ENCODE measurements around the gene ADGRG7.

ADGRG7 gene

DNA sequence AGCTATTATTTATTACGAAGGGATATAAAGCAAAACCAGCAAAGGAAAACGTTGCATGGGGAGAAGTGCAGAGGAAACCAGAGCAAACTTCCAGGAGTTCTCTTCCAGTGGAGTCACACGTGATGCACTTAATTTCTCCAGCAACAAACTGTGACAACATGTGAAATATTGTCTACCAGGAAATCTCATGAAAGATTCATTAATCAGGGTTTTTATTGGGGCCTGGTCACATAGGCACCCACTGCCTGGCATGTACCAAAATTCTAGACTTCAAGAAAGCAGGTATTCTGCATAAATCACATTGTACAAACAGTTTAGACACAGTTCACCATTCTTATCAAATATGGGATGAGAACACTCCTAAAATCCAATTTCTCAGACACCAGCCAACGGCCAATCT lies 94.5 kb downstream of the ADGRG7 start:
- Histone ChIP-seq H3K4me2 (ENCODE audit: low read length) (no peak overlapping the region), H2BK120ac (ENCODE audit: low read depth, low read length) (no peak overlapping the region), H3K9ac (ENCODE audit: low read length) (no peak overlapping the region), H4K5ac (ENCODE audit: low read length) (no peak overlapping the region), H3K79me2 (ENCODE audit: control insufficient read depth, insufficient read depth, low read length) (no peaks in the 10 kb centered on the region), H3K4me3 (ENCODE audit: low read length) (no peak overlapping the region), H3K27ac (ENCODE audit: low read depth, low read length) (no peak overlapping the region), H3K79me1 (ENCODE audit: low read length) (no peaks in the 10 kb centered on the region), H3K23ac (ENCODE audit: low read length) (no peak overlapping the region), H3K27me3 (ENCODE audit: insufficient read depth, low read length, poor library complexity) (no peaks in the 10 kb centered on the region), H3K4ac (ENCODE audit: low read depth, low read length) (no peak overlapping the region), H3K56ac (ENCODE audit: low read length) (no peak overlapping the region), H2BK15ac (replicated peaks; ENCODE audit: low read depth) (no peak overlapping the region), H4K8ac (ENCODE audit: low read depth, low read length) (no peak overlapping the region), H2BK5ac (ENCODE audit: low read length) (no peak overlapping the region), H3K36me3 (ENCODE audit: control insufficient read depth, insufficient read depth, low read length) (no peaks in the 10 kb centered on the region), H3K4me1 (ENCODE audit: control insufficient read depth, low read depth, low read length) (peaks cover 2% of the 10 kb centered on the region), H3K18ac (ENCODE audit: low read length) (no peak overlapping the region), H2AK5ac (ENCODE audit: low read length) (no peak overlapping the region)
- WGBS (ENCODE audit: extremely low coverage, insufficient coverage, low lambda C conversion rate) = no CpG with 5 or more reads among the region's 4 CpGs
- no peak for DNase-seq

DNA sequence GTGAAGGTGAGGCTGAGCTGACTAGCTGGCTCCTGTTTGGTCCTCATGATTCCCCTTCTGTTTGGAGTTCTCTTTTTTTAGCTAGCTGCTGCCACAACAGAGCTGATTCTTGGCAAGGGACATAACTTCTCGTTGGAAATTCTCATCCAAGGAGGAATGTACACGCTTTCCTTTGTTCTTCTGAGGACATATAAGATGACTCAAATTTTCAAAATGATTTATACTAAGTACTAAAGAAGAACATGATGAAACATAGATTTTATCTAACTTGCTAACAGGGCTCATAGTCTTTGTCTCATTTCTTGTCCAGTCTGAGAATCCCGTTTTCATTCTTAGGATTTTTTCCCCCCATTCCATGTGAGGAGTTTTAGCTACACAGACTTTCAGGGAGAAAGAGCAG lies 97.0 kb downstream of the ADGRG7 start:
- H2BK120ac ChIP-seq (ENCODE audit: low read depth, low read length) = no peak overlapping the region
- no peaks in the 10 kb centered on the region for H3K27me3 ChIP-seq (ENCODE audit: insufficient read depth, low read length, poor library complexity)
- H2BK5ac ChIP-seq (ENCODE audit: low read length) = no peak overlapping the region
- H4K5ac ChIP-seq (ENCODE audit: low read length) = no peak overlapping the region
- no peak overlapping the region for H3K4me2 ChIP-seq (ENCODE audit: low read length)
- H3K79me1 ChIP-seq (ENCODE audit: low read length) = peaks cover 5% of the 10 kb centered on the region
- H3K4me1 ChIP-seq (ENCODE audit: control insufficient read depth, low read depth, low read length) = peaks cover 2% of the 10 kb centered on the region
- no peak overlapping the region for H3K27ac ChIP-seq (ENCODE audit: low read depth, low read length)
- no peak overlapping the region for H3K56ac ChIP-seq (ENCODE audit: low read length)
- H4K8ac ChIP-seq (ENCODE audit: low read depth, low read length) = no peak overlapping the region
- H3K36me3 ChIP-seq (ENCODE audit: control insufficient read depth, insufficient read depth, low read length) = no peaks in the 10 kb centered on the region
- no peak overlapping the region for H3K23ac ChIP-seq (ENCODE audit: low read length)
- DNase-seq = no peak
- no peak overlapping the region for H2AK5ac ChIP-seq (ENCODE audit: low read length)
- H3K9ac ChIP-seq (ENCODE audit: low read length) = no peak overlapping the region
- no peak overlapping the region for H3K4me3 ChIP-seq (ENCODE audit: low read length)
- no CpG with 5 or more reads among the region's 3 CpGs for WGBS (ENCODE audit: extremely low coverage, insufficient coverage, low lambda C conversion rate)
- no peak overlapping the region for H3K4ac ChIP-seq (ENCODE audit: low read depth, low read length)
- peaks cover 14% of the 10 kb centered on the region for H3K79me2 ChIP-seq (ENCODE audit: control insufficient read depth, insufficient read depth, low read length)
- H2BK15ac ChIP-seq (replicated peaks; ENCODE audit: low read depth) = no peak overlapping the region
- H3K18ac ChIP-seq (ENCODE audit: low read length) = no peak overlapping the region

DNA sequence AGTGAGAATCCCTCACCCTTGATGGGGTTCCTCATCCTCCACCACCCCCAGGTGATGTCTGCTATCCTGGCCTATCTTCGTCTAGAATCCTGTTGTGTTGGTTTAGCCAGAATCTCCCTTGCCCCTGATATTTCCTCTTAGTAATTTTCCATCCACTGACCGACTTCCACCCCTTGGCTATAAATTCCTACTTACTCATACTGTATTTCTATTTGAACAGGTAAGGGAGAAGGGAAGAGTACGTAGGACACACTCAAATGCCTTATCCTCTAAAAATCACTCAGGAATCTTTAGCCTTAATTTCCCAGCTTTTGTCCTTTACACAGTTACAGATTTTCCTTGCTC lies 99.2 kb downstream of the ADGRG7 start:
- Histone ChIP-seq H2AK5ac (ENCODE audit: low read length) (no peak overlapping the region), H3K9ac (ENCODE audit: low read length) (peak overlapping the region; percentile 53), H3K4me2 (ENCODE audit: low read length) (peak overlapping the region; percentile 12), H2BK15ac (replicated peaks; ENCODE audit: low read depth) (no peak overlapping the region), H3K36me3 (ENCODE audit: control insufficient read depth, insufficient read depth, low read length) (no peaks in the 10 kb centered on the region), H3K79me2 (ENCODE audit: control insufficient read depth, insufficient read depth, low read length) (peaks cover 31% of the 10 kb centered on the region), H2BK5ac (ENCODE audit: low read length) (no peak overlapping the region), H3K27me3 (ENCODE audit: insufficient read depth, low read length, poor library complexity) (no peaks in the 10 kb centered on the region), H3K4me3 (ENCODE audit: low read length) (no peak overlapping the region), H4K5ac (ENCODE audit: low read length) (peak overlapping the region; percentile 52), H3K4me1 (ENCODE audit: control insufficient read depth, low read depth, low read length) (peaks cover 9% of the 10 kb centered on the region), H3K56ac (ENCODE audit: low read length) (peak overlapping the region; percentile 47), H2BK120ac (ENCODE audit: low read depth, low read length) (no peak overlapping the region), H3K27ac (ENCODE audit: low read depth, low read length) (no peak overlapping the region), H4K8ac (ENCODE audit: low read depth, low read length) (no peak overlapping the region), H3K79me1 (ENCODE audit: low read length) (peaks cover 5% of the 10 kb centered on the region), H3K4ac (ENCODE audit: low read depth, low read length) (no peak overlapping the region), H3K23ac (ENCODE audit: low read length) (no peak overlapping the region), H3K18ac (ENCODE audit: low read length) (no peak overlapping the region)
- DNase-seq = no peak
- no CpG with 5 or more reads among the region's 3 CpGs for WGBS (ENCODE audit: extremely low coverage, insufficient coverage, low lambda C conversion rate)

DNA sequence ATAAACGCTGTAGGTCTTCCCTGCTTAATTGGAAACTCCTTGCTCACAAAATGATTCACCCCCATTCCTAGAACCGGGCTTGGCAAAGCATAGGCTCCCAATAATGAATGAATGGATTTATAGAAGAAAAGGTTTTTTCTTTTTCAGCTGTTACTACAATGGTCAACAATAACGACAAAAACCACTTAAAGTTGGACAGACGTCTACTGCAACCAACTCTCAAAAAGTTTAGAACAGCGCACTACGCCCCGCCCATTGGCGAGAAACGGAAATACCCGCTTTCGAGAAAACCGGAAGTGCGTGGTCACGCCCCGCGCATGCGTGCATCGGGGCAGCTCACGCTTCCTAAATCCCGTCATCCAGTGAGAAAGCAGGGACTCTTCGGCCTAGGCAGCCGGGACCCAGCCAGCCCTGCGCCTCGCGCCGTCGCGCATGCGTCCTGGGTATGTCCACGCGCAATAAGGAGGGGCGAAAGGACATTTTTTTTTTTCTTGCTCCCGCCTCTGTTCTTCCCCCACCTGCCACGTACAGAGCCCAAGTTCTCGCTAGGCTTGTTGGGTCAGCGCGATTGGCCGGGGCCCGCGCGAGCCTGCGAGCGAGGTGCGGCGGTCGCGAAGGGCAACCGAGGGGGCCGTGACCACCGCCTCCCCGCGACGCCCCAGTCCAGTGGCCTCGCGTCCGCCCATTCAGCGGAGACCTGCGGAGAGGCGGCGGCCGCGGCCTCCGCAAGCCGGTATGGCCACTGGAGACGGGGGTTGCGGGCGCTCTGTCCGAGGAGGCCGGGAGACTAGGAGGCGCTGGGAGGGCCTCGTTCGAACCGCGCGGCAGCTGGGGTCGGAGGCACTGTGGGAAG lies 99.8 kb downstream of the ADGRG7 start, which contains the start of gene TFG:
TFG (plus strand) TSS at position 506 of the 853 bp plus-strand sequence. CDS start 4,192 bp downstream, outside the sequence.
- Histone ChIP-seq H3K4me2 (ENCODE audit: low read length) (peak within 1 kb of the TSS; percentile 96), H3K56ac (ENCODE audit: low read length) (peak within 1 kb of the TSS; percentile 99), H4K8ac (ENCODE audit: low read depth, low read length) (peak within 1 kb of the TSS; percentile 79), H3K4me3 (ENCODE audit: low read length) (peak within 1 kb of the TSS; percentile 91), H2BK15ac (replicated peaks; ENCODE audit: low read depth) (no peak within 1 kb of the TSS), H2BK5ac (ENCODE audit: low read length) (peak within 1 kb of the TSS; percentile 91), H2AK5ac (ENCODE audit: low read length) (peak within 1 kb of the TSS; percentile 94), H3K18ac (ENCODE audit: low read length) (peak within 1 kb of the TSS; percentile 97), H3K27ac (ENCODE audit: low read depth, low read length) (peak within 1 kb of the TSS; percentile 99), H3K79me1 (ENCODE audit: low read length) (peaks cover 5% of the 10 kb centered on the region), H3K4me1 (ENCODE audit: control insufficient read depth, low read depth, low read length) (peaks cover 9% of the 10 kb centered on the region), H3K79me2 (ENCODE audit: control insufficient read depth, insufficient read depth, low read length) (peaks cover 36% of the 10 kb centered on the region), H4K5ac (ENCODE audit: low read length) (peak within 1 kb of the TSS; percentile 52), H3K36me3 (ENCODE audit: control insufficient read depth, insufficient read depth, low read length) (no peaks in the 10 kb centered on the region), H3K27me3 (ENCODE audit: insufficient read depth, low read length, poor library complexity) (no peaks in the 10 kb centered on the region), H2BK120ac (ENCODE audit: low read depth, low read length) (peak within 1 kb of the TSS; percentile 85), H3K9ac (ENCODE audit: low read length) (peak within 1 kb of the TSS; percentile 97), H3K4ac (ENCODE audit: low read depth, low read length) (peak within 1 kb of the TSS; percentile 90), H3K23ac (ENCODE audit: low read length) (no peak within 1 kb of the TSS)
- DNase-seq = peak; percentile 99
- WGBS (ENCODE audit: extremely low coverage, insufficient coverage, low lambda C conversion rate) = no CpG with 5 or more reads among the region's 76 CpGs

DNA sequence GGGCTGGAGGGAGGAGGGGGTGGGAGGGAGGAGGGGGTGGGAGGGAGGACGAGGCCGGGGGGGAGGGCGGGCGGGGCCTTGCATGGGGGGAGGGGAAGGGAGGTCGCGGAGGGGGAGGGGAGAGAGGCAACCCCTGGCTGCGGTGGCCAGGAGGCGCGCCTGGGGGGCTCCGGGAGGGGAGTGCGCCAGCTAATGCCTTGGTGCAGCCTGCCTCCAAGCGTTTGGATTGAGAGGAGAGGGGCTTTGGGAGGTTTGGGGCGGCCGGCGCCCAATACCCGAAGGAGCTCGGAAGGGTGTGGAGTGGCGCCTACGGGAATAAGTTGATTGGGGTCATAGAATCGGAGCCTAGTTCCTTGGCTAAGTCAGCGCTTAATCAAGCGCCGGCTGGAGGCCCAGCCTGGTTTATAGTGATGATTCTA lies 100.5 kb downstream of the ADGRG7 start:
- H3K36me3 ChIP-seq (ENCODE audit: control insufficient read depth, insufficient read depth, low read length) = no peaks in the 10 kb centered on the region
- peak overlapping the region; percentile 87 for H3K4ac ChIP-seq (ENCODE audit: low read depth, low read length)

More for the DNA sequence above, 100.5 kb downstream of the ADGRG7 start:
- peak; percentile 81 for DNase-seq
- no peak overlapping the region for H4K8ac ChIP-seq (ENCODE audit: low read depth, low read length)
- H3K79me1 ChIP-seq (ENCODE audit: low read length) = peaks cover 5% of the 10 kb centered on the region
- no peak overlapping the region for H3K23ac ChIP-seq (ENCODE audit: low read length)
- H2BK15ac ChIP-seq (replicated peaks; ENCODE audit: low read depth) = no peak overlapping the region
- H3K9ac ChIP-seq (ENCODE audit: low read length) = peak overlapping the region; percentile 97
- no CpG with 5 or more reads among the region's 23 CpGs for WGBS (ENCODE audit: extremely low coverage, insufficient coverage, low lambda C conversion rate)
- H3K4me3 ChIP-seq (ENCODE audit: low read length) = peak overlapping the region; percentile 91
- H2AK5ac ChIP-seq (ENCODE audit: low read length) = no peak overlapping the region
- H3K27ac ChIP-seq (ENCODE audit: low read depth, low read length) = peak overlapping the region; percentile 99
- H3K4me1 ChIP-seq (ENCODE audit: control insufficient read depth, low read depth, low read length) = peaks cover 9% of the 10 kb centered on the region
- H3K4me2 ChIP-seq (ENCODE audit: low read length) = peak overlapping the region; percentile 96
- H4K5ac ChIP-seq (ENCODE audit: low read length) = no peak overlapping the region
- H2BK5ac ChIP-seq (ENCODE audit: low read length) = peak overlapping the region; percentile 91
- peak overlapping the region; percentile 97 for H3K18ac ChIP-seq (ENCODE audit: low read length)
- peaks cover 38% of the 10 kb centered on the region for H3K79me2 ChIP-seq (ENCODE audit: control insufficient read depth, insufficient read depth, low read length)
- peak overlapping the region; percentile 99 for H3K56ac ChIP-seq (ENCODE audit: low read length)
- H3K27me3 ChIP-seq (ENCODE audit: insufficient read depth, low read length, poor library complexity) = no peaks in the 10 kb centered on the region
- H2BK120ac ChIP-seq (ENCODE audit: low read depth, low read length) = peak overlapping the region; percentile 85

Data from mesendoderm (in vitro differentiated cells).